A549 (cell line): ENCODE results near the gene GNAL. TPM values are rescaled to one million over a fixed set of nuclear protein-coding genes. Genes with fewer than 3 reads are reported as not detected.
A peak's percentile ranks its signal among the peaks of the same experiment; 100 is the strongest.

Experiments used
- ATAC-seq, 2 experiments: fragments of 200-7000 bp in 1 of 2; fragments of >200 bp in 1 of 2; cut with Nextera tagmentation in 1 of 2; cut with Tn5 transposase in 1 of 2; 3 replicates each; pipeline versions ENCODE4 v1.8.0 to v1.9.1; 2018 to 2020; ENCODE audit warnings: mild to moderate bottlenecking in 1 of 2, moderate library complexity in 1 of 2
- CTCF ChIA-PET: fragments of 300-600 bp; sonication (Branson Sonifier 250); formaldehyde crosslinking; extraction: SDS; loops from one replicate; lab custom pipeline; 2021; ENCODE audit warnings: antibody characterized with exemption, inconsistent platforms; lab: Yijun Ruan, JAX
- POLR2A ChIA-PET: fragments of 350-600 bp; formaldehyde crosslinking; extraction: SDS; loops from one replicate; lab custom pipeline; 2021; ENCODE audit warnings: antibody characterized with exemption, inconsistent platforms; lab: Yijun Ruan, JAX
- DNase-seq, 2 experiments: peaks; one replicate each; pipeline versions ENCODE4 v3.0.0 to v3.0.0-alpha.2; 2011 to 2016; ENCODE audit warnings: low read depth in 1 of 2, low spot score in 1 of 2
- FAIRE-seq: peaks from 2 replicates; lab custom pipeline; 2011; peaks lifted over from hg19 to GRCh38; lab: Jason Lieb, UNC
- H3K27ac ChIP-seq, 2 experiments: fragments of >200 bp; sonication (Bioruptor Twin); formaldehyde crosslinking; 3 replicates each; pipeline ENCODE4 v1.5.1; 2016 to 2017
- H3K4me1 ChIP-seq: fragments of >200 bp; sonication (Bioruptor Twin); formaldehyde crosslinking; 3 replicates; pipeline ENCODE4 v1.6.1; 2016
- H3K4me2 ChIP-seq: fragments of >200 bp; sonication (Bioruptor Twin); formaldehyde crosslinking; 3 replicates; pipeline ENCODE4 v1.6.1; 2016
- H3K4me3 ChIP-seq: fragments of >200 bp; sonication (Bioruptor Twin); formaldehyde crosslinking; 3 replicates; pipeline ENCODE4 v1.5.1; 2016
- H3K9me3 ChIP-seq: fragments of >200 bp; sonication (Bioruptor Twin); formaldehyde crosslinking; 3 replicates; pipeline ENCODE4 v1.6.1; 2016
- BCL3 ChIP-seq: fragments of >200 bp; sonication (Bioruptor Twin); formaldehyde crosslinking; IDR thresholded peaks from 3 replicates; pipeline ENCODE4 v1.6.1; 2016
- CBX8 ChIP-seq: fragments of 200-600 bp; sonication (generic); IDR thresholded peaks from 2 replicates; pipeline ENCODE4 v1.6.1; 2016
- CEBPB ChIP-seq, 2 experiments: fragments of >200 bp in 1 of 2; sonication (Bioruptor Twin) in 1 of 2; formaldehyde crosslinking in 1 of 2; IDR thresholded peaks; 2 replicates each; pipeline ENCODE4 v1.6.1; 2012 to 2016
- CHD2 ChIP-seq: fragments of 150-350 bp; IDR thresholded peaks from 2 replicates; pipeline ENCODE4 v1.6.1; 2014; ENCODE audit warnings: low read length; ENCODE audit not compliant: partially characterized antibody
- CTCF ChIP-seq: fragments of >200 bp; sonication (Bioruptor Twin); formaldehyde crosslinking; IDR thresholded peaks from 3 replicates; pipeline ENCODE4 v1.5.1; 2016
- EHF ChIP-seq: fragments of 250-450 bp; sonication (Bioruptor Pico); IDR thresholded peaks from 2 replicates; pipeline ENCODE4 v1.5.0; 2020; ENCODE audit warnings: mild to moderate bottlenecking
- EP300 ChIP-seq, 2 experiments: fragments of >200 bp; sonication (Bioruptor Twin); formaldehyde crosslinking; IDR thresholded peaks; 2 replicates in 1 of 2; 3 replicates in 1 of 2; pipeline ENCODE4 v1.6.1; 2016 to 2017
- GATA3 ChIP-seq: IDR thresholded peaks from 2 replicates; pipeline ENCODE4 v1.6.1; 2012; ENCODE audit warnings: borderline replicate concordance
- HDAC2 ChIP-seq: fragments of 200-600 bp; sonication (generic); IDR thresholded peaks from 2 replicates; pipeline ENCODE4 v1.6.1; 2016
- HOXA7 ChIP-seq: fragments of 250-450 bp; sonication (Bioruptor Pico); IDR thresholded peaks from 2 replicates; pipeline ENCODE4 v1.5.0; 2020; ENCODE audit warnings: mild to moderate bottlenecking, moderate library complexity
- HOXB5 ChIP-seq: fragments of 250-450 bp; sonication (Bioruptor Pico); IDR thresholded peaks from 2 replicates; pipeline ENCODE4 v1.5.0; 2020; ENCODE audit warnings: mild to moderate bottlenecking, moderate library complexity
- JUNB ChIP-seq: fragments of >200 bp; sonication (Bioruptor Twin); formaldehyde crosslinking; IDR thresholded peaks from 2 replicates; pipeline ENCODE4 v1.6.1; 2016
- NPAS2 ChIP-seq: fragments of 250-450 bp; sonication (Bioruptor Pico); IDR thresholded peaks from 2 replicates; pipeline ENCODE4 v1.8.0; 2022; ENCODE audit warnings: mild to moderate bottlenecking, moderate library complexity, borderline replicate concordance
- NR3C1 ChIP-seq: fragments of >200 bp; sonication (Bioruptor Twin); formaldehyde crosslinking; IDR thresholded peaks from 3 replicates; pipeline ENCODE4 v1.6.1; 2017
- PHF8 ChIP-seq: fragments of 200-600 bp; sonication (generic); IDR thresholded peaks from 2 replicates; pipeline ENCODE4 v1.6.1; 2016; ENCODE audit warnings: low read depth, mild to moderate bottlenecking, antibody characterized with exemption, moderate library complexity, borderline replicate concordance
- POLR2A ChIP-seq: IDR thresholded peaks from 2 replicates; pipeline ENCODE4 v1.6.1; 2012; ENCODE audit warnings: mild to moderate bottlenecking, low read length
- RAD21 ChIP-seq, 2 experiments: fragments of >200 bp in 1 of 2; sonication (Bioruptor Twin) in 1 of 2; formaldehyde crosslinking in 1 of 2; IDR thresholded peaks in 1 of 2; conservative IDR thresholded peaks in 1 of 2; 2 replicates in 1 of 2; 3 replicates in 1 of 2; pipeline ENCODE4 v1.6.1; 2012 to 2018; ENCODE audit warnings: inconsistent platforms in 1 of 2
- RFX5 ChIP-seq: fragments of 450-650 bp; IDR thresholded peaks from 2 replicates; pipeline ENCODE4 v1.7.1; 2014; ENCODE audit warnings: antibody characterized with exemption, mild to moderate bottlenecking, moderate library complexity
- ZC3H11A ChIP-seq: fragments of 450-650 bp; IDR thresholded peaks from 2 replicates; pipeline ENCODE4 v1.6.1; 2014; ENCODE audit warnings: antibody characterized with exemption, mild to moderate bottlenecking
- ZFP36 ChIP-seq: fragments of 450-650 bp; IDR thresholded peaks from 2 replicates; pipeline ENCODE4 v1.6.1; 2014; ENCODE audit warnings: borderline replicate concordance; ENCODE audit not compliant: partially characterized antibody
- ZSCAN20 ChIP-seq: fragments of 250-450 bp; sonication (Bioruptor Pico); IDR thresholded peaks from 2 replicates; pipeline ENCODE4 v1.8.0; 2022; ENCODE audit warnings: mild to moderate bottlenecking, moderate library complexity
- WGBS: methylation state at CpG from one replicate; pipeline ENCODE4 v1.1.6; 2017; ENCODE audit errors: missing lambda C conversion rate; 5-methylcytosine and 5-hydroxymethylcytosine counted together
- polyA plus RNA-seq, 4 experiments: library from polyadenylated mRNA; depleted of rRNA in 3 of 4; stranded (reverse); fragments of >200 nt; fragmentation: RNase III in 1 of 4; extraction: RNeasy Plus Mini Kit Qiagen cat#74134 plus additional on column Dnase treatment in 1 of 4; gene quantifications; 2 replicates in 3 of 4; 3 replicates in 1 of 4; pipeline ENCODE4 v1.2.3, GENCODE V29; 2011 to 2017
- TF ChIP-seq, protein P1 (sequence below): IDR thresholded peaks from 2 replicates; pipeline ENCODE4 v1.6.1; 2012
- TF ChIP-seq, protein P2 (sequence below): fragments of 150-350 bp; IDR thresholded peaks from 2 replicates; pipeline ENCODE4 v1.6.1; 2014; ENCODE audit warnings: low read depth, mild to moderate bottlenecking, low read length
- TF ChIP-seq, protein P3 (sequence below): fragments of 250-450 bp; sonication (Bioruptor Pico); IDR thresholded peaks from 2 replicates; pipeline ENCODE4 v1.5.0; 2020; ENCODE audit warnings: low read depth, mild to moderate bottlenecking, moderate library complexity
- TF ChIP-seq, protein P4 (sequence below): fragments of 250-450 bp; sonication (Bioruptor Pico); IDR thresholded peaks from 2 replicates; pipeline ENCODE4 v1.5.0; 2021; ENCODE audit warnings: mild to moderate bottlenecking, moderate library complexity, borderline replicate concordance

The GNAL gene
- polyA plus RNA-seq, 2 of the 4 experiments (the other 2 are of a cell fraction): 5.1 to 12.9 TPM

GRCh38 chr18:11710578-11710977 lies 21.5 kb downstream of the GNAL start:
- Histone ChIP-seq H3K4me1 (no peaks in the 10 kb centered on the region), H3K27ac (no peak overlapping the region), H3K4me2 (no peak overlapping the region), H3K4me3 (no peak overlapping the region), H3K9me3 (peaks cover 6% of the 10 kb centered on the region; the same call in 1 of the 3 replicates)
- DNase-seq (no peak), ATAC-seq (no peak), FAIRE-seq (no peak)
- ChIA-PET POLR2A (no interaction called here), CTCF (interaction anchor here (1.0 to 1.8 kb wide), 3 partner anchors 13 to 55 kb away, joined by 3 to 5 read pairs (median 4); no protein-coding TSS in a partner anchor)
- TF ChIP-seq PHF8 (no peak), NR3C1 (no peak)
- 11% methylated on average over 4 of the region's 4 CpGs for WGBS

GRCh38 chr18:11713756-11714155 lies 24.7 kb downstream of the GNAL start:
- Histone ChIP-seq H3K4me3 (no peak overlapping the region), H3K4me1 (no peaks in the 10 kb centered on the region), H3K4me2 (0 out of 3 replicates have a peak overlapping the region, but pooled peaks have one; percentile 8), H3K9me3 (peaks cover 6% of the 10 kb centered on the region; the same call in 1 of the 3 replicates), H3K27ac (no peak overlapping the region)
- FAIRE-seq (no peak), ATAC-seq (no peak), DNase-seq (no peak)
- 68% methylated on average over 6 of the region's 6 CpGs for WGBS
- ChIA-PET CTCF (no interaction called here), POLR2A (no interaction called here)
- no peak for TF ChIP-seq RAD21 (conservative IDR thresholded peaks at IDR 0.05 in 1 of 2, IDR thresholded peaks at IDR 0.05 in 1 of 2)
- no peak for TF ChIP-seq RFX5
- TF ChIP-seq NR3C1: no peak
- no peak for TF ChIP-seq CBX8
- TF ChIP-seq JUNB: no peak
- no peak for TF ChIP-seq PHF8
- TF ChIP-seq ZFP36: no peak
- TF ChIP-seq, protein P1, sequence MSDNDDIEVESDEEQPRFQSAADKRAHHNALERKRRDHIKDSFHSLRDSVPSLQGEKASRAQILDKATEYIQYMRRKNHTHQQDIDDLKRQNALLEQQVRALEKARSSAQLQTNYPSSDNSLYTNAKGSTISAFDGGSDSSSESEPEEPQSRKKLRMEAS: no peak
- no peak for TF ChIP-seq HDAC2
- TF ChIP-seq NPAS2 (CRISPR knock-in tag): no peak
- no peak for TF ChIP-seq BCL3
- TF ChIP-seq POLR2A: no peak
- TF ChIP-seq EHF (CRISPR knock-in tag): no peak
- TF ChIP-seq CEBPB (IDR thresholded peaks at IDR 0.05): no peak
- no peak for TF ChIP-seq EP300 (IDR thresholded peaks at IDR 0.05)
- TF ChIP-seq, protein P2, sequence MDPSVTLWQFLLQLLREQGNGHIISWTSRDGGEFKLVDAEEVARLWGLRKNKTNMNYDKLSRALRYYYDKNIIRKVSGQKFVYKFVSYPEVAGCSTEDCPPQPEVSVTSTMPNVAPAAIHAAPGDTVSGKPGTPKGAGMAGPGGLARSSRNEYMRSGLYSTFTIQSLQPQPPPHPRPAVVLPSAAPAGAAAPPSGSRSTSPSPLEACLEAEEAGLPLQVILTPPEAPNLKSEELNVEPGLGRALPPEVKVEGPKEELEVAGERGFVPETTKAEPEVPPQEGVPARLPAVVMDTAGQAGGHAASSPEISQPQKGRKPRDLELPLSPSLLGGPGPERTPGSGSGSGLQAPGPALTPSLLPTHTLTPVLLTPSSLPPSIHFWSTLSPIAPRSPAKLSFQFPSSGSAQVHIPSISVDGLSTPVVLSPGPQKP: no peak
- TF ChIP-seq CTCF: no peak
- no peak for TF ChIP-seq HOXA7 (CRISPR knock-in tag)

GRCh38 chr18:11714244-11714918 lies 25.3 kb downstream of the GNAL start:
- Histone ChIP-seq H3K4me3 (no peak overlapping the region), H3K4me2 (0 out of 3 replicates have a peak overlapping the region, but pooled peaks have one; percentile 8), H3K9me3 (peaks cover 6% of the 10 kb centered on the region; the same call in 1 of the 3 replicates), H3K4me1 (no peaks in the 10 kb centered on the region), H3K27ac (no peak overlapping the region)
- POLR2A ChIA-PET: no interaction called here
- 77% methylated on average over 7 of the region's 7 CpGs for WGBS
- ATAC-seq: no peak
- DNase-seq: no peak
- CTCF ChIA-PET: no interaction called here
- no peak for FAIRE-seq
- TF ChIP-seq, protein P3, sequence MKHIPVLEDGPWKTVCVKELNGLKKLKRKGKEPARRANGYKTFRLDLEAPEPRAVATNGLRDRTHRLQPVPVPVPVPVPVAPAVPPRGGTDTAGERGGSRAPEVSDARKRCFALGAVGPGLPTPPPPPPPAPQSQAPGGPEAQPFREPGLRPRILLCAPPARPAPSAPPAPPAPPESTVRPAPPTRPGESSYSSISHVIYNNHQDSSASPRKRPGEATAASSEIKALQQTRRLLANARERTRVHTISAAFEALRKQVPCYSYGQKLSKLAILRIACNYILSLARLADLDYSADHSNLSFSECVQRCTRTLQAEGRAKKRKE: no peak
- no peak for TF ChIP-seq HDAC2
- TF ChIP-seq, protein P4, sequence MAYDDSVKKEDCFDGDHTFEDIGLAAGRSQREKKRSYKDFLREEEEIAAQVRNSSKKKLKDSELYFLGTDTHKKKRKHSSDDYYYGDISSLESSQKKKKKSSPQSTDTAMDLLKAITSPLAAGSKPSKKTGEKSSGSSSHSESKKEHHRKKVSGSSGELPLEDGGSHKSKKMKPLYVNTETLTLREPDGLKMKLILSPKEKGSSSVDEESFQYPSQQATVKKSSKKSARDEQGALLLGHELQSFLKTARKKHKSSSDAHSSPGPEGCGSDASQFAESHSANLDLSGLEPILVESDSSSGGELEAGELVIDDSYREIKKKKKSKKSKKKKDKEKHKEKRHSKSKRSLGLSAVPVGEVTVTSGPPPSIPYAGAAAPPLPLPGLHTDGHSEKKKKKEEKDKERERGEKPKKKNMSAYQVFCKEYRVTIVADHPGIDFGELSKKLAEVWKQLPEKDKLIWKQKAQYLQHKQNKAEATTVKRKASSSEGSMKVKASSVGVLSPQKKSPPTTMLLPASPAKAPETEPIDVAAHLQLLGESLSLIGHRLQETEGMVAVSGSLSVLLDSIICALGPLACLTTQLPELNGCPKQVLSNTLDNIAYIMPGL (CRISPR knock-in tag): no peak
- no peak for TF ChIP-seq ZC3H11A
- no peak for TF ChIP-seq GATA3
- TF ChIP-seq JUNB: no peak
- no peak for TF ChIP-seq PHF8
- no peak for TF ChIP-seq BCL3
- no peak for TF ChIP-seq ZSCAN20 (CRISPR knock-in tag)
- no peak for TF ChIP-seq RAD21 (conservative IDR thresholded peaks at IDR 0.05 in 1 of 2, IDR thresholded peaks at IDR 0.05 in 1 of 2)
- TF ChIP-seq CBX8: no peak
- no peak for TF ChIP-seq CHD2
- TF ChIP-seq HOXB5 (CRISPR knock-in tag): no peak
